Liver (tissue), 3 donors: ENCODE data around the gene TTC28.

Experiments
- EGR1 ChIP-seq, 2 donors: IDR thresholded peaks; 2 replicates each; pipeline ENCODE4 v1.6.1; 2016 to 2018; ENCODE audit warnings: antibody characterized with exemption in 2 of 2, low read depth in 2 of 2
- HNF4G ChIP-seq: IDR thresholded peaks from 2 replicates; pipeline ENCODE4 v1.6.1; 2016; ENCODE audit warnings: antibody characterized with exemption
- RAD21 ChIP-seq, 2 donors: IDR thresholded peaks; 2 replicates each; pipeline ENCODE4 v1.6.1; 2016; ENCODE audit warnings: antibody characterized with exemption in 2 of 2, mild to moderate bottlenecking in 2 of 2
- SP1 ChIP-seq: IDR thresholded peaks from 2 replicates; pipeline ENCODE4 v1.6.1; 2018; ENCODE audit warnings: antibody characterized with exemption, mild to moderate bottlenecking
- YY1 ChIP-seq: IDR thresholded peaks from 2 replicates; pipeline ENCODE4 v1.6.1; 2016; ENCODE audit warnings: antibody characterized with exemption, mild to moderate bottlenecking
- TF ChIP-seq, protein P1 (sequence below): fragments of 150-350 bp; IDR thresholded peaks from 2 replicates; pipeline ENCODE4 v1.5.1; 2017; ENCODE audit warnings: improper control_type of control experiment, low read depth, low read length; ENCODE audit not compliant: missing input control
- TF ChIP-seq, protein P2 (sequence below): IDR thresholded peaks from 2 replicates; pipeline ENCODE4 v1.6.1; 2016; ENCODE audit warnings: antibody characterized with exemption
- donor health status: healthy.
- donor health status: healthy.

DNA sequence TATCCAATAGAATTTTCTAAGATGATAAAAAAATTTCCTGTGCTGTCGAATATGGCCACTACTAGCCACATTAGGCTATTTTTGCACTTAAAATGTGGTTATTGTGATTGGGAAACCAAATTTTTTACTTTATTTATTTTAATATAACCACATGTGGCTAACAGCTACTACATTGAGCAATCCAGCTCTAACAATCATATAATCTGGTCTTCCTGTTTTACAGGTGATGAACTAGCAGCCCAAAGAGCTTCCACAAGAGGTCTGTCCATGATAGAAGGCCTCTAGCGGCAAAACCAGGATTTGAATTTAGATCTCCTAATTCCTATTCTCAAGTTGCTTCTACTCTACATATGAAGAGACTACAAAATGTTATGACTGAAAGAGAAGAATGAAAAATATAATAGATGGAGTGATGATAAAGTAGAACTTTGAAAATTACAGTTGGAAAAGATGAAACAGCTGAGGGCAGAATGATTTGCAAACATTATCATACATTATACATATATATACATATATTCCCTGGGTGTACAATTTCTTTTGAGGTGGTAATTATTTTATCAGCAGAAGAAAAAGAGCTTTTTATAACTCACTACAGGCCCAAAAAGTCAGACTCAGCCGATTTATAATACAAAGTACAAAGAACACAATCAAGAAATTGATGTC is 397.1 kb downstream of the TTC28 start:
- TF ChIP-seq, protein P1, sequence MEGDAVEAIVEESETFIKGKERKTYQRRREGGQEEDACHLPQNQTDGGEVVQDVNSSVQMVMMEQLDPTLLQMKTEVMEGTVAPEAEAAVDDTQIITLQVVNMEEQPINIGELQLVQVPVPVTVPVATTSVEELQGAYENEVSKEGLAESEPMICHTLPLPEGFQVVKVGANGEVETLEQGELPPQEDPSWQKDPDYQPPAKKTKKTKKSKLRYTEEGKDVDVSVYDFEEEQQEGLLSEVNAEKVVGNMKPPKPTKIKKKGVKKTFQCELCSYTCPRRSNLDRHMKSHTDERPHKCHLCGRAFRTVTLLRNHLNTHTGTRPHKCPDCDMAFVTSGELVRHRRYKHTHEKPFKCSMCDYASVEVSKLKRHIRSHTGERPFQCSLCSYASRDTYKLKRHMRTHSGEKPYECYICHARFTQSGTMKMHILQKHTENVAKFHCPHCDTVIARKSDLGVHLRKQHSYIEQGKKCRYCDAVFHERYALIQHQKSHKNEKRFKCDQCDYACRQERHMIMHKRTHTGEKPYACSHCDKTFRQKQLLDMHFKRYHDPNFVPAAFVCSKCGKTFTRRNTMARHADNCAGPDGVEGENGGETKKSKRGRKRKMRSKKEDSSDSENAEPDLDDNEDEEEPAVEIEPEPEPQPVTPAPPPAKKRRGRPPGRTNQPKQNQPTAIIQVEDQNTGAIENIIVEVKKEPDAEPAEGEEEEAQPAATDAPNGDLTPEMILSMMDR, result no peak
- TF ChIP-seq HNF4G (no peak), YY1 (no peak), SP1 (no peak), RAD21 (IDR thresholded peaks at IDR 0.05) (no peak), EGR1 (IDR thresholded peaks at IDR 0.05; ENCODE audit: low read depth in 2 of 2) (no peak)
- TF ChIP-seq, protein P2, sequence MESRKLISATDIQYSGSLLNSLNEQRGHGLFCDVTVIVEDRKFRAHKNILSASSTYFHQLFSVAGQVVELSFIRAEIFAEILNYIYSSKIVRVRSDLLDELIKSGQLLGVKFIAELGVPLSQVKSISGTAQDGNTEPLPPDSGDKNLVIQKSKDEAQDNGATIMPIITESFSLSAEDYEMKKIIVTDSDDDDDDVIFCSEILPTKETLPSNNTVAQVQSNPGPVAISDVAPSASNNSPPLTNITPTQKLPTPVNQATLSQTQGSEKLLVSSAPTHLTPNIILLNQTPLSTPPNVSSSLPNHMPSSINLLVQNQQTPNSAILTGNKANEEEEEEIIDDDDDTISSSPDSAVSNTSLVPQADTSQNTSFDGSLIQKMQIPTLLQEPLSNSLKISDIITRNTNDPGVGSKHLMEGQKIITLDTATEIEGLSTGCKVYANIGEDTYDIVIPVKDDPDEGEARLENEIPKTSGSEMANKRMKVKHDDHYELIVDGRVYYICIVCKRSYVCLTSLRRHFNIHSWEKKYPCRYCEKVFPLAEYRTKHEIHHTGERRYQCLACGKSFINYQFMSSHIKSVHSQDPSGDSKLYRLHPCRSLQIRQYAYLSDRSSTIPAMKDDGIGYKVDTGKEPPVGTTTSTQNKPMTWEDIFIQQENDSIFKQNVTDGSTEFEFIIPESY, result no peak
